Measurements from ENCODE around the gene CTNNA2.

The CTNNA2 gene

GRCh38 chr2:80073134-80073561, 560.3 kb downstream of the CTNNA2 start:
- peak; percentile 57 for TF ChIP-seq CTCF (IDR thresholded peaks at IDR 0.05; ENCODE audit: low read depth, low read length)
- DNase-seq (ENCODE audit: extremely low read depth, low read depth), result peak; percentile 22

- TF ChIP-seq CTCF (IDR thresholded peaks at IDR 0.05; ENCODE audit: low read depth, low read length), result no peak
- no peak for DNase-seq (ENCODE audit: extremely low read depth, low read depth)
Observed at GRCh38 chr2:80074321-80075070, 561.6 kb downstream of the CTNNA2 start.

GRCh38 chr2:80075719-80076118, 562.9 kb downstream of the CTNNA2 start:
- TF ChIP-seq CTCF (IDR thresholded peaks at IDR 0.05; ENCODE audit: low read depth, low read length), result no peak
- DNase-seq (ENCODE audit: extremely low read depth, low read depth), result no peak

- DNase-seq (ENCODE audit: extremely low read depth, low read depth), result no peak
- TF ChIP-seq CTCF (IDR thresholded peaks at IDR 0.05; ENCODE audit: low read depth, low read length), result no peak
Observed at GRCh38 chr2:80078290-80079036, 565.6 kb downstream of the CTNNA2 start.

- no peak for TF ChIP-seq CTCF (IDR thresholded peaks at IDR 0.05; ENCODE audit: low read depth, low read length)
Observed at GRCh38 chr2:80080957-80081356, 568.1 kb downstream of the CTNNA2 start.

GRCh38 chr2:80086831-80087230, 574.0 kb downstream of the CTNNA2 start:
- DNase-seq (ENCODE audit: extremely low read depth, low read depth), result no peak
- TF ChIP-seq CTCF (IDR thresholded peaks at IDR 0.05; ENCODE audit: low read depth, low read length), result peak; percentile 10

More at GRCh38 chr2:80080957-80081356, 568.1 kb downstream of the CTNNA2 start:
- DNase-seq (ENCODE audit: extremely low read depth, low read depth), result no peak

- DNase-seq (ENCODE audit: extremely low read depth, low read depth), result no peak
- TF ChIP-seq CTCF (IDR thresholded peaks at IDR 0.05; ENCODE audit: low read depth, low read length), result no peak
Observed at GRCh38 chr2:80091237-80091636, 578.4 kb downstream of the CTNNA2 start.
